Fibroblast of lung (primary cell): ENCODE measurements around the gene ACBD3.

ENCODE experiments used
- CTCF ChIP-seq, 2 donors: IDR thresholded peaks in 1 of 2; conservative IDR thresholded peaks in 1 of 2; 1 replicate in 1 of 2; 2 replicates in 1 of 2; pipeline ENCODE4 v1.5.1; 2011 to 2012; ENCODE audit warnings: low read length in 2 of 2, control low read depth in 1 of 2, inconsistent platforms in 1 of 2, low read depth in 1 of 2, mild to moderate bottlenecking in 1 of 2
- EZH2 ChIP-seq: IDR thresholded peaks from 2 replicates; pipeline ENCODE4 v1.5.1; 2012; ENCODE audit warnings: low read length, control low read depth, mild to moderate bottlenecking; ENCODE audit errors: missing control alignments

DNA sequence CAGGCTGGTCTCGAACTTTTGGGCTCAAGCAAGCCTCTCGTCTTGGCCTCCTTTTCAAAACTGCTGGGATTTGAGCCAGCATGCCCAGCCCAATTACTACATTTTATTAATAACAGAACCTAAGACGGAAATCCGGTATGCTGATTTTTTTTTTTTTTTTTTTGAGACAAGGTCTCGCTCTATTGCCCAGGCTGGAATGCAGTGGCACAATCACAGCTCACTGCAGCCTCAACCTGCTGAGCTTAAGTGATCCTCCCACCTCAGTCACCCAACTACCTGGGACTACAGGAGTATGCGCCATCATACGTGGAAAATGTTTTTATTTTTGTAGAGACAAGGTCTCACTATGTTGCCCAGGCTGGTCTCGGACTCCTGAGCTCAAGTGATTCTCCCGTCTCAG lies 20.2 kb downstream of the ACBD3 start:
- TF ChIP-seq CTCF (conservative IDR thresholded peaks at IDR 0.05 in 1 of 2, IDR thresholded peaks at IDR 0.05 in 1 of 2; ENCODE audit: low read depth in 1 of 2, low read length in 2 of 2) (no peak), EZH2 (no peak)
